Measurements from ENCODE around the gene ZNG1F.
"Not testable (repeated sequence)": the region's sequence is repeated elsewhere in the genome, so short reads cannot be mapped to it uniquely, and the experiment has no call there.

Gene ZNG1F

DNA sequence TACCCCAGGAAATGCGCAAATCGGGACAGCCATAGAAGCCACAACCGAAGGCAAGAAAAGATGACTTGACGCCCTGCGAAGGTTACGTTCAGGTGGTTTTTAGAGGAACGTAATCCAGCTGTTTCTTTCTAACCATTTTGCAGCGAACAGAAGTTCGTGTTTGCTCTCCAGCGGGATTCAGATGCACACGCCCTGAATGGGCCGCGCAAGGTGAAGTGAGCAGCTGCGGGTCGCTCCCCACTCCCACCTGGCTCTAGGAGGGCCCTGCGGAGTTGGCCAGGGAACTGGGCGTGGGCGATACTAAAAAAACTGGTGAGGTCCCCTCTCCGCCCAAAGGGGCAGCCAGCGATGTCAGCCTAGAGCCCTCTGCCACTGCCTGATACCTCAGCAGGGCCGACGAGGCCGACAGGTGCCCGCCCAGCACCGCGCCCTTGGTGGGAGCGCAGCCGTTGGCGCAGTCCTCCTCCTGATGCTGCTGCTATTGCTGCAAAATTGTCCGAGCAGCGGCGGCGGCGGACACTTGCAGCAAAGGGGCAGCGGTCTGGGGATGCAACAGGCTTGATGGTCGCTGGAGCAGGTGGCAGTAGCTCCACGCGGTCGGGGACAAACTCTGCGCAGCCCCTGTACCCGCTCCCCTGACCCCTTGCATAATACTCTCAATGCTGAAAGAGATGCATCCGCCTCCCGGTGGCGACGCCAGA lies 62.2 kb downstream of the ZNG1F start:
- DNase-seq (ENCODE audit: low read depth); in situ Hi-C loops (cut with HindIII; ENCODE audit: low sequenced_read_pairs): not testable (repeated sequence)

DNA sequence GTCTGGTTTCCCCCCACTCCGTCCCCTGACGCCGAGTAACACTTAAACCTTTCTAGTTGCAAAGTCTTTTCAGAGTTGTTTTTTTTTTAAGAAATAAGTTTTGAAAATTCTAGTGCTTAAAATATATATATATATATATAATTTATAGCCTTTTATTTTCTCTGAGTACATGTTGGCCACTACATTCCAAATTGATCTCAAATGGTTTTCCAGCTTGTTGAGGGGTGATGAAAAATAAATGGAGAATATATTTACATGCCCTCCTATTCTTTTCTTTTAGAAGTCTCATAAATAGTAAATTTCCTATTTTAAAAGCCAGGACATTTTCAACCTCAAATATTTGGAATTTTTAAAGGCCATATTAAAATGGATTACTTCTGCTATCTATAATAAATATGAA lies 63.2 kb downstream of the ZNG1F start:
- H3K4me3 ChIP-seq (ENCODE audit: low read depth, low read length); DNase-seq (ENCODE audit: low read depth); in situ Hi-C loops (cut with HindIII; ENCODE audit: low sequenced_read_pairs): not testable (repeated sequence)

More for the DNA sequence above, 62.2 kb downstream of the ZNG1F start:
- H3K4me3 ChIP-seq (ENCODE audit: low read depth, low read length), result not testable (repeated sequence)

DNA sequence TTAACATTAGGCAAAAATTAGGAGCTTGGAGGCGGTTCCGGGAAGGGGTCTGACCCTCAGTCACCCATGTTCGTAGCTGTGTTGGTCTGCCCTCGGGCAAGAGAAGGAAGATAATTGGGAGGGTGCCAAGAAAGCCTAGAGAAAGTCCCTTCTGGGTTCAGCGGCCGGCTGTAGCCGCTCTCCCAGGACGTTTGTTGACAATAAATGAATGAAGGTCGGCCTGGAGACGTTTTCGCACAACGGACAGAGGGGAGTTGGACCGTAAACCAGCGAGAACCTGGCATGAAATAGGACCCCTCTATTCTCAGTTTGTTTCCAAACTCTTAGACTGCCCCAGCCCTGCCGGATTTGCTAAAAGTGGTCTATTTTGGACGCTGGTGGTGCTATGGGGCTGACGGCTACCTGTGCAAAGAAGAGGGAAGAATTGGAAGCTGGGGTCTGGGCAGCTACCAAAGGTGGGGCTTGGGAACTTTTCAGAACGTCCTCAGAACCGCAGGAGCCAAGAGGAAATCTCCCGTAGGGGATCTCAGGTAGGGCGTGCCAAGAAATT lies 63.9 kb downstream of the ZNG1F start:
- in situ Hi-C loops (cut with HindIII; ENCODE audit: low sequenced_read_pairs); H3K4me3 ChIP-seq (ENCODE audit: low read depth, low read length); DNase-seq (ENCODE audit: low read depth): not testable (repeated sequence)

DNA sequence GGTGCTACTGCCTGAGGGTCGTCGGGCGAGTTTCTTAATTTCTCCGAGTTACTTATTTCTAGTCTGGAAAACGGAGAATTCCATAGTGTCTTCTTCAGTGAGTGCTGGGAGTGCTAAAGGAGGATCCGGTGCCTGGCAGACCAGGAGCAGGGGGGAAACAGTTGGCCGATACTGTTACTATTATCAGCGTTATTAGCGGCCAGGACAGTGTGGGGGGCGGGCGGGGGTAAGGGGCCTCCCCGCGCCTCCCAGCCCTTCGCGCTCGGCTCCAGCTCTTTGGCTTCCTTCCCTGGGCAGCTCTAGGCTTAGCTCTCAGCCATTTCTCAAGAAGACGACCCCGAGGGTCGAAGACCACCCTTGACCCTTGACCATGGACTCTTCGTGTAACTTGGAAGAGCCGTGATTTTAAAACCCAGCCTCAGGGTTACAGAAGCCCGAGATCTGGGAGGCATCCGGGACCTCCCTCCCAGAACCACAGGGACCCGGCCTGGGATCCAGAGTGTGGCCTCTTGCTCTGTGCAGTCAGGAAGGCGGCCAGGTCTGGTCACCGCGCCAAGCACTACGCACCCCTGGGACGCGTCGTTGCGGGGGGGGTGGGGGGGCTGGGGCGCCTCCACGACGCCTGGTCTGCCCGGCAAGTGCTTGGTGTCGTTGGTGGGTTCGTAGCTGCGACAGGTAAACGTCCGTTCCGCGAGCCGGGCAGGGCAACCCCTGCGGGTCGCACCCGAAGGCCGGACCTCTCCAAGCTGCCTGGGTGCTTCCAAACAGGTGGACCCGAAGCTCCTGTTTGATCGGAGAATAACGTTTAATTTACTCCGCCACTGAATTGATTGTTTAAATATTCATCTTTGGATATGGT lies 64.6 kb downstream of the ZNG1F start:
- in situ Hi-C loops (cut with HindIII; ENCODE audit: low sequenced_read_pairs); H3K4me3 ChIP-seq (ENCODE audit: low read depth, low read length); DNase-seq (ENCODE audit: low read depth): not testable (repeated sequence)

DNA sequence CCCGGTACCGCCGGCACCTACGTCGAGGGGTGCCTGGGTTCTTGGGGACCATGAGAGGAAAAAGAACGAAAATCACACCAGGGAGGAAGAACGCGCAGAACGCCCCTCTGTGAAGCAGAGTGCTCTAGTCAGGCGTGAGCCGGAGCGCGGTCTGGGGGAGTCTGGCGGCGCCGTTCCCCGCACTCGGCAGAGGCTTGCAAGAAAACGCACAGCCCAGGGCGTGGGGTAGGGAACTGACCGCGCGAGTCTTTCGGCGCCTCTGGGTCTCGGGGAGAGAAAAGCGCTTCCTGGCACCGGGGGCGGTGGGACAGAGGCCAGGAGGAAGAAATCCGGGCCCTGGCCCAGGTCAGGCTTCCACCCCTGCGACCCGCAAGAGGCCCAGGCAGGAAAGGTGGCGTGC lies 65.3 kb downstream of the ZNG1F start:
- H3K4me3 ChIP-seq (ENCODE audit: low read depth, low read length); in situ Hi-C loops (cut with HindIII; ENCODE audit: low sequenced_read_pairs); DNase-seq (ENCODE audit: low read depth): not testable (repeated sequence)

DNA sequence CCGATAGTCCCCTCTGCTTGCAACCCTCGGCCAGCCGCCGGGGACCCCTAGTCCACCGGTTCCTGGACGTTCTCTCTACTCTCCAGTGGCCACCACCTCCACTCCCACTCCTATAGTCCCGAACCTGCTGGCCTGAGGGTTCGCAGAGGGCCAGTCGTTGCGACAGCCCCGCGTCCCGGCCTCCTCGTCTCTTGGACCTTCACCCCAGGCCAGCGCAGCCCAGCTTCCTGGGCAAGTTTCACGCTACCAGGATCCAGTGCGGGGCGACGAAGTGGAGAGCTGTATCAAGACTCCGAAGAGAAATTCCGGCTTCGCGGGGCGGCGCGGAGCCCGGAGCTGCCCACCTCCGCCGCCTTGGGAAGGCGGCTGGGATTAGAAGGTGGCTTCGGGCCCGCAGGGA lies 65.7 kb downstream of the ZNG1F start:
- H3K4me3 ChIP-seq (ENCODE audit: low read depth, low read length); DNase-seq (ENCODE audit: low read depth); in situ Hi-C loops (cut with HindIII; ENCODE audit: low sequenced_read_pairs): not testable (repeated sequence)

DNA sequence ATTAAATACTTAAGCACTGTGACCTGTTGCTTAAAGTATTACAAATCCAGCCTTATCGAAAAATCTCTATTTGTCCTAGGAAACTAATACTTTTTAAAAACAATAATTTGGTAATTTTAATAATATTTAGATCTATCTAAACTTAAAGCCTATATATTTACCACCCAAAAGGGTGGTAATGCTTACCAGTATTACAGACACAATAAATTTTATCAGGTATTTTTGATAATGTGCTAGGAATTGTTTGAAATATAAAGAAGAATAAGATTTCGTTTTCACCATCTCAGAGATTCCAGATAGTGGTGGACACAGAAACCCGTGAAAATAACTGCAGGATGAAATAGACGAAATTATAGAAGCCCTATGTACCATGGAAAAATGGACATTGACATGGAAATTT lies 68.4 kb downstream of the ZNG1F start:
- H3K4me3 ChIP-seq (ENCODE audit: low read depth, low read length); DNase-seq (ENCODE audit: low read depth); in situ Hi-C loops (cut with HindIII; ENCODE audit: low sequenced_read_pairs): not testable (repeated sequence)

DNA sequence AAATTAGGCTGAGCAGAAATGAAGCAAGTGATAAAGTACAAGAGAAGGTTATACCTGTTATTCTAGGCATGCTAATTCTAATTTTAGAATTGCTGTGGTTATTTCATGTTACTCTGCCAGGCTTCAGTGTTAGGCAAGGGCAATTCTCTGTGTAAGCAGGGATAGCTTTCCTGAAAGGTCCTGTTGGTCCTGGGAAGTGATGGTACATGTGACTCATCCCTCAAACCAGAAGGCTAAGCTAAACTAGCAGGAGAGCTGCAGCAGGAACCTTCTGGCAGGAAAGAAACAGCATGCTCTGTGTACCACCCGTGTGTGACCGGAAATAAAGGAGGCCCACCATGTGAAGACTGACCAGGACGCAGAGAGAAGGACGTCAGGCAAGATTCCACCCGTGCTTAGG lies 69.4 kb downstream of the ZNG1F start:
- in situ Hi-C loops (cut with HindIII; ENCODE audit: low sequenced_read_pairs); H3K4me3 ChIP-seq (ENCODE audit: low read depth, low read length); DNase-seq (ENCODE audit: low read depth): not testable (repeated sequence)

DNA sequence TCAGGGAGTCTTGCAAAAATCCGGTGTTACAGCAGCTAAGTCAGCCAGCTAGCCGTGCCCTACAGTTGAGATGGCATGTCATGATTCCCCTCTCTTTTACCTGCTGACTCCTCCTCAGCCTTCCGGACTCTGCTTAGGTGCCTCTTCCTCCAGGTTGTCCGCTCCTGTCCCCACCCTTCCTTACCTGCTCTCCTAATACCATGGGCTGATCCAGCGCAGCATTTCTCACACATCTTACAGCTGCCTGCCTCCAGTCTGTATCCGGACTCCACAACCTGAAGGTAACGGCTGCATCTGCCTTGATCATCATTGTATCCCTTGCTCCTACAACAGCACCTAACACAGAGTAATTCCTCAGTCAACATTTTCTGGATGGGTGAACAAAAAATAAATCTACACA lies 69.8 kb downstream of the ZNG1F start:
- DNase-seq (ENCODE audit: low read depth); H3K4me3 ChIP-seq (ENCODE audit: low read depth, low read length); in situ Hi-C loops (cut with HindIII; ENCODE audit: low sequenced_read_pairs): not testable (repeated sequence)

DNA sequence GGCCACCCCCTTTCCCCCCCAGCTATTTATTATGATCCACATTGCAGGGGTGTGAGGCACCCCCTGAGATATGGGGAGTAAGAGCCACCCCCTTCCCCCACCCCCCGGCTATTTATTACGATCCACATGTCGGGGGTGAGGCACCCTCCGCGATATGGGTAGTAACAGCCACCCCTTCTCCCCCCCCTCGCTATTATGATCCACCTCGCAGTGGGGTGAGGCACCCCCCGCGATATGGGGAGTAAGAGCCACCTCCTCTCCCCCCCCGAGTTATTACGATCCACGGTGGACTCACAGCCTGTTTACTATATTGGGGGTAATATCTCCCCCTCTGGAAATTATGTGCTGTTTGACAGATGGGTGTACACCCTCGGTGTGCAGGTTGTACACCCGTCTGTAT lies 75.8 kb downstream of the ZNG1F start:
- H3K4me3 ChIP-seq (ENCODE audit: low read depth, low read length); in situ Hi-C loops (cut with HindIII; ENCODE audit: low sequenced_read_pairs); DNase-seq (ENCODE audit: low read depth): not testable (repeated sequence)

DNA sequence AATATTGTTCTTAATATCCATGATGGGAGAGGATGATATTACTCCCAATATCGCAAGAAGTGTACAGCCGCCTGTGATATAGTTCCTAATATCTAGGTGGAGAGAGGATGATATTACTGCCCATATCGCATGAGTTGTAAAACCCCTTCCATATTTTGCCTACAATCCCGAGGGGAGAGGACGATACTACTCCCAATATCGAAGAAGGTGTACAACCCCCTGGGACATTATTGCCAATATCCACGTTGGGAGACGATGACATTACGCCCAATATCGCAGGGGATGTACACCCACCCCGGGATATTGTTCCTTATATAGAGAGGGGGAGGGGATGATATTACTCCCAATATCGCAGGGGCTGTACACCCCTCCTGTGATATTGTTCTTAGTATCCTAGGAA lies 77.7 kb downstream of the ZNG1F start:
- in situ Hi-C loops (cut with HindIII; ENCODE audit: low sequenced_read_pairs); H3K4me3 ChIP-seq (ENCODE audit: low read depth, low read length); DNase-seq (ENCODE audit: low read depth): not testable (repeated sequence)

DNA sequence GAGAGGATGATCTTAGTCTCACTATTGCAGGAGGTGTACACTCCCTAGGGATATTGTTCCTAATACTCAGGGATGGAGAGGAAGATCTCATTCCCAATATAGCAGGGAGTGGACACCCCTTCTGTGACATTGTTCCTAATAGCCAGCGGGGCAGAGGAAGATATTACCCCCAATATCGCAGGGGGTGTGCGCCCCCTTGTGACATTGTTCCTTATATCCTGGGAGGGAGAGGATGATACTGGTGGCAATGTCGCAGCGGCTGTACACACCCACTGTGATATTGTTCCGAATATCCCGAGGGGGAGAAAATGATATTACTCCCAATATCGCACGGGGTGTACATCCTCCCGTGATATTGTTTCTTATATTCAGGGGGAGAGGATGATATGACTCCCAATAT lies 78.2 kb downstream of the ZNG1F start:
- H3K4me3 ChIP-seq (ENCODE audit: low read depth, low read length); DNase-seq (ENCODE audit: low read depth); in situ Hi-C loops (cut with HindIII; ENCODE audit: low sequenced_read_pairs): not testable (repeated sequence)

DNA sequence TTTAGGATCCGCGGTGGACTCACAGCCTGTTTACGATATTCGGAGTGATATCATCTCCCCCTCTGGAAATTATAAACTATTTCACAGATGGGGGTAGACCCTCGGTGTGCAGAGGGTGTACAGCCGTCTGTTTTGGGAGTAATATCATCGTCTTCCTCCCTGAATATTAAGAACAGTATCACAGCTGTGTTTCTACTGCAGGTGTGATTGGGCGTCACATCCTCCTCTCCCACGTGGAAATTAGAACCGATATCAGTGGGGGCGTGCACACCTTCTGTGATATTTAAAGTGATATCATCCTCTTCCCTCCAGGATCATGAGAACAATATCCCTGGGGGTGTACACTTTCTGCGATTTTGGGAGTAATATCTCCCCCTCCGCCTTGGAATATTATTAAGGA lies 79.9 kb downstream of the ZNG1F start:
- DNase-seq (ENCODE audit: low read depth); in situ Hi-C loops (cut with HindIII; ENCODE audit: low sequenced_read_pairs); H3K4me3 ChIP-seq (ENCODE audit: low read depth, low read length): not testable (repeated sequence)

DNA sequence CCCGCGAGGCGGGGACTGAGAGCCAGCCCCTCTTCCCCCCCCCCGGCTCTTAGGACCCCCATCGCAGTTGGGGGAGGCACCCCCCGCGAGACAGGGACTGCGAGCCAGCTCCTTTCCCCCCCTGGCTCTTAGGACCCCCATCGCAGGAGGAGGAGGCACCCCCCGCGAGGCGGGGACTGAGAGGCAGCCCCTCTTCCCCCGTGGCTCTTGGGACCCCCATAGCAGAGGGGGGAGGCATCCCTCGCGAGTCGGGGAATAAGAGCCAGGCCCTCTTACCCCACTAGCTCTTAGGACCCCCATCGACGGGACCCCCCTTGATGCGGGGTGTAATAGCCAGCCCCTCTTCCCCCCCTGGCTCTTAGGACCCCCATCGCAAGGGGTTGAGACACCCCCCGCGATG lies 80.3 kb downstream of the ZNG1F start:
- H3K4me3 ChIP-seq (ENCODE audit: low read depth, low read length); in situ Hi-C loops (cut with HindIII; ENCODE audit: low sequenced_read_pairs); DNase-seq (ENCODE audit: low read depth): not testable (repeated sequence)

DNA sequence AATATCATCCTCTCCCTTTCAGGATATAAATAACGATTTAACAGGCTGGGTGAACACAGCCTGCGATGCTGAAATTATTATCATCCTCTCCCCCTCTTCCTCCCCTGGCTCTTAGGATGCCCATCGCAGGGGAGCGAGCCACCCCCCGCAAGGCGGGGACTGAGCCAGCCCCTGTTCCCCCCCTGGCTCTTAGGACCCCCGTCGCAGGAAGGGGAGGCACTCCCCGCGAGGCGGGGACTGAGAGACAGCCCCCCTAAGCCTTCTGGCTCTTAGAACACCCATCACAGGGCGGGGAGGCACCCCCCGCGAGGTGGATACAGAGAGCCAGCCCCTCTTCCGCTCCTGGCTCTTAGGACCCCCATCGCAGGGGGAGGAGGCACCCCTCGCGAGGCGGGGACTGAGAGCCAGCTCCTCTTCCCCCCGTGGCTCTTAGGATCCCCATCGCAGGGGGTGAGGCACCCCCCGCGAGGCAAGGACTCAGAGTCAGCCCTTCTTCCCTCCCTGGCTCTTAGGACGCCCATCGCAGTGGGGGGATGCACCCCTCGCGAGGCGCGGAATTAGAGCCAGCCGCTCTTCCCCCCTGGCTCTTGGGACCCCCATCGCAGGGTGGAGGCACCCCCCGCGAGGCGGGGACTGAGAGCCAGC lies 82.5 kb downstream of the ZNG1F start:
- DNase-seq (ENCODE audit: low read depth); H3K4me3 ChIP-seq (ENCODE audit: low read depth, low read length); in situ Hi-C loops (cut with HindIII; ENCODE audit: low sequenced_read_pairs): not testable (repeated sequence)

DNA sequence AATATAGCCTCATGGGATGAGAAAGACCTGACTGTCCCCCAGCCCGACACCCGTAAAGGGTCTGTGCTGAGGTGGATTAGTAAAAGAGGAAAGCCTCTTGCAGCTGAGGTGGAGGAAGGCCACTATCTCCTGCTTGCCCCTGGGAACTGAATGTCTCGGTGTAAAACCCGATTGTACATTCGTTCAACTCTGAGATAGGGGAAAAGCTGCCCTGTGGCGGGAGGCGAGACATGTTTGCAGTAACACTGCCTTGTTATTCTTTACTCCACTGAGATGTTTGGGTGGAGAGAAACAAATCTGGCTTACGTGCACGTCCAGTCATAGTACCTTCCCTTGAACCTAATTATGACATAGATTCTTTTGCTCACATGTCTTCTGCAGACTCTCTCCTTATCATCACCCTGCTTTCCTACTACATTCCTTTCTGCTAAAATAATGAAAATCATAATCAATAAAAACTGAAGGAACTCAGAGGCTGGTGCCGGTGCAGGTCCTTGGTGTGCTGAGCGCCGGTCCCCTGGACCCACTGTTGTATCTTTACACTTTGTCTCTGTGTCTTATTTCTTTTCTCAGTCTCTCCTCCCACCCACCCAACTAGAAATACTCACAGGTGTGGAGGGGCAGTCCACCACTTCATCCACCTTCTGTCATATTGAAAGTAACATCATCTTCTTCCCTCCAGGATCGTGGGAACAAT lies 83.4 kb downstream of the ZNG1F start:
- in situ Hi-C loops (cut with HindIII; ENCODE audit: low sequenced_read_pairs); DNase-seq (ENCODE audit: low read depth); H3K4me3 ChIP-seq (ENCODE audit: low read depth, low read length): not testable (repeated sequence)

DNA sequence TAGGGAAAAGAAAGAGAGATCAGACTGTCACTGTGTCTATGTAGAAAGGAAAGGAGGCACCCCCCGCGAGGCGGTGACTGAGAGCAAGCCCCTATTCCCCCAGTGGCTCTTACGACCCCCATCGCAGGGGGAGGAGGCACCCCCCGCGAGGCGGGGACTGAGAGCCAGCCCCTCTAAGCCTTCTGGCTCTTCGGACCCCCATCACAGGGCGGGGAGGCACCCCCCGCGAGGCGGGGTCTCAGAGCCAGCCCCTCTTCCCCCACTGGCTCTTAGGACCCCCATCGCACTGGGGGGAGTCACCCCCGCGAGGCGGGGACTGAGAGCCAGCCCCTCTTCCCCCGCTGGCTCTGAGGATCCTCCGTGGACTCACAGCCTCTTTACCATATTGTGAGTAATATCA lies 84.6 kb downstream of the ZNG1F start:
- DNase-seq (ENCODE audit: low read depth); in situ Hi-C loops (cut with HindIII; ENCODE audit: low sequenced_read_pairs); H3K4me3 ChIP-seq (ENCODE audit: low read depth, low read length): not testable (repeated sequence)

All from astrocyte of the cerebellum (primary cell).